Mucosa of stomach (tissue), 1 donor: ENCODE measurements around the gene SIGLEC7.

Source experiments
- H3K27me3 ChIP-seq: one replicate; pipeline ENCODE4 v1.7.0; 2013; ENCODE audit warnings: mild to moderate bottlenecking, low read length; ENCODE audit not compliant: control insufficient read depth, insufficient read depth
- H3K36me3 ChIP-seq: one replicate; pipeline ENCODE4 v1.7.0; 2013; ENCODE audit warnings: low read length; ENCODE audit not compliant: control insufficient read depth, insufficient read depth
- H3K4me1 ChIP-seq: one replicate; pipeline ENCODE4 v1.7.0; 2013; ENCODE audit warnings: mild to moderate bottlenecking, low read length; ENCODE audit not compliant: control insufficient read depth, insufficient read depth
- H3K4me3 ChIP-seq: one replicate; pipeline ENCODE4 v1.7.0; 2013; ENCODE audit warnings: low read length
- H3K9ac ChIP-seq: one replicate; pipeline ENCODE4 v1.7.0; 2013; ENCODE audit warnings: mild to moderate bottlenecking, low read length, moderate library complexity
- H3K9me3 ChIP-seq: one replicate; pipeline ENCODE4 v1.7.0; 2013; ENCODE audit warnings: mild to moderate bottlenecking, low read length, moderate library complexity; ENCODE audit not compliant: control insufficient read depth
- donor health status: Pancreatic carcinoma.

SIGLEC7 gene

GRCh38 chr19:51201712-51202111, 59.6 kb downstream of the SIGLEC7 start:
- Histone ChIP-seq H3K36me3 (no peaks in the 10 kb centered on the region), H3K4me1 (no peaks in the 10 kb centered on the region), H3K27me3 (peaks cover 3% of the 10 kb centered on the region), H3K9ac (no peak overlapping the region), H3K4me3 (no peak overlapping the region), H3K9me3 (no peaks in the 10 kb centered on the region)
